Measurements from ENCODE around the gene LDLRAD4. TPM values are rescaled to one million over a fixed set of nuclear protein-coding genes. Genes with fewer than 3 reads are reported as not detected.

LDLRAD4 gene
- total and polyA plus RNA-seq, 2 experiments from 2014 or later: 0.73 to 1.9 TPM

GRCh38 chr18:13356032-13356431 is 137.5 kb downstream of the LDLRAD4 start (continued):
- TF ChIP-seq, protein P1, sequence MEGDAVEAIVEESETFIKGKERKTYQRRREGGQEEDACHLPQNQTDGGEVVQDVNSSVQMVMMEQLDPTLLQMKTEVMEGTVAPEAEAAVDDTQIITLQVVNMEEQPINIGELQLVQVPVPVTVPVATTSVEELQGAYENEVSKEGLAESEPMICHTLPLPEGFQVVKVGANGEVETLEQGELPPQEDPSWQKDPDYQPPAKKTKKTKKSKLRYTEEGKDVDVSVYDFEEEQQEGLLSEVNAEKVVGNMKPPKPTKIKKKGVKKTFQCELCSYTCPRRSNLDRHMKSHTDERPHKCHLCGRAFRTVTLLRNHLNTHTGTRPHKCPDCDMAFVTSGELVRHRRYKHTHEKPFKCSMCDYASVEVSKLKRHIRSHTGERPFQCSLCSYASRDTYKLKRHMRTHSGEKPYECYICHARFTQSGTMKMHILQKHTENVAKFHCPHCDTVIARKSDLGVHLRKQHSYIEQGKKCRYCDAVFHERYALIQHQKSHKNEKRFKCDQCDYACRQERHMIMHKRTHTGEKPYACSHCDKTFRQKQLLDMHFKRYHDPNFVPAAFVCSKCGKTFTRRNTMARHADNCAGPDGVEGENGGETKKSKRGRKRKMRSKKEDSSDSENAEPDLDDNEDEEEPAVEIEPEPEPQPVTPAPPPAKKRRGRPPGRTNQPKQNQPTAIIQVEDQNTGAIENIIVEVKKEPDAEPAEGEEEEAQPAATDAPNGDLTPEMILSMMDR (conservative IDR thresholded peaks at IDR 0.05; ENCODE audit: low read depth in 2 of 2): no peak
- TF ChIP-seq, protein P2, sequence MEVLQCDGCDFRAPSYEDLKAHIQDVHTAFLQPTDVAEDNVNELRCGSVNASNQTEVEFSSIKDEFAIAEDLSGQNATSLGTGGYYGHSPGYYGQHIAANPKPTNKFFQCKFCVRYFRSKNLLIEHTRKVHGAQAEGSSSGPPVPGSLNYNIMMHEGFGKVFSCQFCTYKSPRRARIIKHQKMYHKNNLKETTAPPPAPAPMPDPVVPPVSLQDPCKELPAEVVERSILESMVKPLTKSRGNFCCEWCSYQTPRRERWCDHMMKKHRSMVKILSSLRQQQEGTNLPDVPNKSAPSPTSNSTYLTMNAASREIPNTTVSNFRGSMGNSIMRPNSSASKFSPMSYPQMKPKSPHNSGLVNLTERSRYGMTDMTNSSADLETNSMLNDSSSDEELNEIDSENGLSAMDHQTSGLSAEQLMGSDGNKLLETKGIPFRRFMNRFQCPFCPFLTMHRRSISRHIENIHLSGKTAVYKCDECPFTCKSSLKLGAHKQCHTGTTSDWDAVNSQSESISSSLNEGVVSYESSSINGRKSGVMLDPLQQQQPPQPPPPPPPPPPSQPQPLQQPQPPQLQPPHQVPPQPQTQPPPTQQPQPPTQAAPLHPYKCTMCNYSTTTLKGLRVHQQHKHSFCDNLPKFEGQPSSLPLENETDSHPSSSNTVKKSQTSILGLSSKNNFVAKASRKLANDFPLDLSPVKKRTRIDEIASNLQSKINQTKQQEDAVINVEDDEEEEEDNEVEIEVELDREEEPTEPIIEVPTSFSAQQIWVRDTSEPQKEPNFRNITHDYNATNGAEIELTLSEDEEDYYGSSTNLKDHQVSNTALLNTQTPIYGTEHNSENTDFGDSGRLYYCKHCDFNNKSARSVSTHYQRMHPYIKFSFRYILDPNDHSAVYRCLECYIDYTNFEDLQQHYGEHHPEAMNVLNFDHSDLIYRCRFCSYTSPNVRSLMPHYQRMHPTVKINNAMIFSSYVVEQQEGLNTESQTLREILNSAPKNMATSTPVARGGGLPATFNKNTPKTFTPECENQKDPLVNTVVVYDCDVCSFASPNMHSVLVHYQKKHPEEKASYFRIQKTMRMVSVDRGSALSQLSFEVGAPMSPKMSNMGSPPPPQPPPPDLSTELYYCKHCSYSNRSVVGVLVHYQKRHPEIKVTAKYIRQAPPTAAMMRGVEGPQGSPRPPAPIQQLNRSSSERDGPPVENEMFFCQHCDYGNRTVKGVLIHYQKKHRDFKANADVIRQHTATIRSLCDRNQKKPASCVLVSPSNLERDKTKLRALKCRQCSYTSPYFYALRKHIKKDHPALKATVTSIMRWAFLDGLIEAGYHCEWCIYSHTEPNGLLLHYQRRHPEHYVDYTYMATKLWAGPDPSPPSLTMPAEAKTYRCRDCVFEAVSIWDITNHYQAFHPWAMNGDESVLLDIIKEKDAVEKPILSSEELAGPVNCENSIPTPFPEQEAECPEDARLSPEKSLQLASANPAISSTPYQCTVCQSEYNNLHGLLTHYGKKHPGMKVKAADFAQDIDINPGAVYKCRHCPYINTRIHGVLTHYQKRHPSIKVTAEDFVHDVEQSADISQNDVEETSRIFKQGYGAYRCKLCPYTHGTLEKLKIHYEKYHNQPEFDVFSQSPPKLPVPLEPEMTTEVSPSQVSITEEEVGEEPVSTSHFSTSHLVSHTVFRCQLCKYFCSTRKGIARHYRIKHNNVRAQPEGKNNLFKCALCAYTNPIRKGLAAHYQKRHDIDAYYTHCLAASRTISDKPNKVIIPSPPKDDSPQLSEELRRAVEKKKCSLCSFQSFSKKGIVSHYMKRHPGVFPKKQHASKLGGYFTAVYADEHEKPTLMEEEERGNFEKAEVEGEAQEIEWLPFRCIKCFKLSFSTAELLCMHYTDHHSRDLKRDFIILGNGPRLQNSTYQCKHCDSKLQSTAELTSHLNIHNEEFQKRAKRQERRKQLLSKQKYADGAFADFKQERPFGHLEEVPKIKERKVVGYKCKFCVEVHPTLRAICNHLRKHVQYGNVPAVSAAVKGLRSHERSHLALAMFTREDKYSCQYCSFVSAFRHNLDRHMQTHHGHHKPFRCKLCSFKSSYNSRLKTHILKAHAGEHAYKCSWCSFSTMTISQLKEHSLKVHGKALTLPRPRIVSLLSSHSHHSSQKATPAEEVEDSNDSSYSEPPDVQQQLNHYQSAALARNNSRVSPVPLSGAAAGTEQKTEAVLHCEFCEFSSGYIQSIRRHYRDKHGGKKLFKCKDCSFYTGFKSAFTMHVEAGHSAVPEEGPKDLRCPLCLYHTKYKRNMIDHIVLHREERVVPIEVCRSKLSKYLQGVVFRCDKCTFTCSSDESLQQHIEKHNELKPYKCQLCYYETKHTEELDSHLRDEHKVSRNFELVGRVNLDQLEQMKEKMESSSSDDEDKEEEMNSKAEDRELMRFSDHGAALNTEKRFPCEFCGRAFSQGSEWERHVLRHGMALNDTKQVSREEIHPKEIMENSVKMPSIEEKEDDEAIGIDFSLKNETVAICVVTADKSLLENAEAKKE (CRISPR knock-in tag; IDR thresholded peaks at IDR 0.05): no peak
- TF ChIP-seq, protein P3, sequence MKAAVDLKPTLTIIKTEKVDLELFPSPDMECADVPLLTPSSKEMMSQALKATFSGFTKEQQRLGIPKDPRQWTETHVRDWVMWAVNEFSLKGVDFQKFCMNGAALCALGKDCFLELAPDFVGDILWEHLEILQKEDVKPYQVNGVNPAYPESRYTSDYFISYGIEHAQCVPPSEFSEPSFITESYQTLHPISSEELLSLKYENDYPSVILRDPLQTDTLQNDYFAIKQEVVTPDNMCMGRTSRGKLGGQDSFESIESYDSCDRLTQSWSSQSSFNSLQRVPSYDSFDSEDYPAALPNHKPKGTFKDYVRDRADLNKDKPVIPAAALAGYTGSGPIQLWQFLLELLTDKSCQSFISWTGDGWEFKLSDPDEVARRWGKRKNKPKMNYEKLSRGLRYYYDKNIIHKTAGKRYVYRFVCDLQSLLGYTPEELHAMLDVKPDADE (IDR thresholded peaks at IDR 0.05): no peak

DNA sequence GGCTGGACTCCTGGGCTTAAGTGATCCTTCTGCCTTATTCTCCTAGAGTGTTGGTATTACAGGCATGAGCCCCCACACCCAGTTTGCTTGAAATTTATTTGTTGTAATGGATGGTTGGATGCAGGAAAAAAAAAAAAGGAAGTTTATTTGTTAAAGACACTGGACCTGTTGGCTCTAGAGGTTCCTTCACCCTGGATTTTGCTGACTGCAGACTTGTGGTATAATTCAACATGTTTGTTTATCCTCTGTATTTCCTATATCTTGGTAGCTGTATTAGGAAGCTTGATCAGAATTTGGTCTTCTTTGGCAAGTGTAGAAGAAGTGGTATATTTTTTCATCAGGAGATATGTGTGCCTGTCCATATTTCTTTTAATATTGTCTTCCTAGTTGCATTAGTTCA is 138.7 kb downstream of the LDLRAD4 start:
- no peaks in the 10 kb centered on the region for H3K36me3 Mint-ChIP-seq (ENCODE audit: low read depth)
- Histone ChIP-seq H3K36me3 (ENCODE audit: insufficient read depth) (no peaks in the 10 kb centered on the region), H3K4me1 (ENCODE audit: insufficient read depth) (no peaks in the 10 kb centered on the region), H3K27me3 (ENCODE audit: insufficient read depth) (no peaks in the 10 kb centered on the region), H3K27ac (ENCODE audit: low read depth) (no peak overlapping the region), H3K4me3 (no peak overlapping the region), H4K20me1 (replicated peaks; ENCODE audit: insufficient read depth) (no peaks in the 10 kb centered on the region; the same call in 1 of the 2 replicates), H3K79me2 (replicated peaks; ENCODE audit: insufficient read depth) (no peaks in the 10 kb centered on the region), H2AFZ (no peak overlapping the region), H3F3A (replicated peaks; ENCODE audit: low read depth) (no peaks in the 10 kb centered on the region), H3K4me2 (no peak overlapping the region), H3K9me2 (ENCODE audit: insufficient read depth) (no peaks in the 10 kb centered on the region)
- no peaks in the 10 kb centered on the region; the same call in 2 of the 3 replicates for H3K9me3 Mint-ChIP-seq
- ATAC-seq: no peak
- DNase-seq (ENCODE audit: low spot score): no peak
- no peak overlapping the region for H3K4me3 Mint-ChIP-seq
- peaks cover 2% of the 10 kb centered on the region for H3K27me3 Mint-ChIP-seq (ENCODE audit: insufficient read depth, low read depth, poor library complexity)
- no peak for TF ChIP-seq ZNF114 (CRISPR knock-in tag; IDR thresholded peaks at IDR 0.05)
- no peaks in the 10 kb centered on the region for H3K4me1 Mint-ChIP-seq
- H3K27ac Mint-ChIP-seq: no peak overlapping the region

All from GM23338 (cell line).